Muscle layer of duodenum (tissue), 2 donors: ENCODE results near the gene PKDCC.

Experiments used
- H3K27ac ChIP-seq: one replicate; pipeline ENCODE4 v1.7.0; 2013; ENCODE audit warnings: mild to moderate bottlenecking, low read length
- H3K27me3 ChIP-seq: one replicate; pipeline ENCODE4 v1.7.0; 2013; ENCODE audit warnings: low read depth, mild to moderate bottlenecking, control low read depth, low read length
- H3K36me3 ChIP-seq, 2 donors: one replicate each; pipeline ENCODE4 v1.7.0; 2013; ENCODE audit warnings: low read length in 2 of 2, control low read depth in 1 of 2, mild to moderate bottlenecking in 1 of 2; ENCODE audit not compliant: insufficient read depth in 2 of 2, control insufficient read depth in 1 of 2
- H3K4me1 ChIP-seq, 2 donors: one replicate each; pipeline ENCODE4 v1.7.0; 2013; ENCODE audit warnings: low read length in 2 of 2, mild to moderate bottlenecking in 2 of 2, control low read depth in 1 of 2, moderate library complexity in 1 of 2; ENCODE audit not compliant: insufficient read depth in 2 of 2, control insufficient read depth in 1 of 2
- H3K4me3 ChIP-seq, 2 donors: one replicate each; pipeline ENCODE4 v1.7.0; 2013; ENCODE audit warnings: low read length in 2 of 2, low read depth in 1 of 2, mild to moderate bottlenecking in 1 of 2
- H3K9me3 ChIP-seq, 2 donors: one replicate each; pipeline ENCODE4 v1.7.0; 2013; ENCODE audit warnings: low read length in 2 of 2, control low read depth in 1 of 2, mild to moderate bottlenecking in 1 of 2; ENCODE audit not compliant: control insufficient read depth in 1 of 2
- donor health status: healthy.

Gene PKDCC

DNA sequence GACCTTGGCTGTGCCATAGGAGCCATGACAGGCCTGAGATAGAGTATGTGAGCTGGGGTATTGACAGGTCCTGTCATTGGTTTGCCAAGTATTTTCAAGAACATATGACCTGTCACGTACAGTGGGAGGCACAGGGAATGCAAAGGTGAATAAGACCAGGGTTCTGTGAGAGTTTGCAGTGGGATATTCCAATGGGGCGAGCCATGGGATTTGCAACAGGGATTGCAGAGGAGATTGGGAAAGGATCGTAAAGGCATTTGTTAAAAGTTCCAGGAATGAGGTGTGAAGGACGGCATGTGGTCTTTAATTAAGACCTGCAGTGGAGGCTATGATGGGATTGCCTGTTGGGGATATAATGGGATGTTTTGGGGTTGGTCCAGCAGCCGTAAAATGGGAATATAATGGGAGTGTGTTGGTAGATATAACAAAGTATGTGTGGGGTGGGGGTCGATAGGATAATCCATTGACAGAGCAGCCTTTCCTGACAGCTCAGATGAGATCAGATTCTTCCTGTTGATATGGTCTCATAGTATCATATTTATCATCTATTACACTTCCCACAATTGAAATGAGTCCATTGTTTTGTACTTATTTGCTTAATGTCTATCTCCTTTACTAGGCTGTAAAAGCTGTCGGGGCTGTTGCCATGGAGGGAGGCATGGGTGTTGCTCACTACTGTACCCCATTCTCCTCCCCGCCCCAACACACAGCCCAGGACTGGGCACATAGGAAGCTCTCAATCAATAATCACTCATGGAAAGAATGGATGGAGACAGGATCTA, 38.1 kb downstream of the PKDCC start:
- Histone ChIP-seq H3K27ac (no peak overlapping the region), H3K4me3 (no peak overlapping the region), H3K9me3 (no peaks in the 10 kb centered on the region), H3K4me1 (peaks cover 6 to 15% of the 10 kb centered on the region in 2 donors), H3K36me3 (no peaks in the 10 kb centered on the region), H3K27me3 (no peaks in the 10 kb centered on the region)

- Histone ChIP-seq H3K4me1 (peaks cover 6 to 15% of the 10 kb centered on the region in 2 donors), H3K9me3 (no peaks in the 10 kb centered on the region), H3K36me3 (no peaks in the 10 kb centered on the region), H3K4me3 (no peak overlapping the region), H3K27me3 (no peaks in the 10 kb centered on the region), H3K27ac (no peak overlapping the region)
Measured at GRCh38 chr2:42086500-42086953, 38.7 kb downstream of the PKDCC start.

DNA sequence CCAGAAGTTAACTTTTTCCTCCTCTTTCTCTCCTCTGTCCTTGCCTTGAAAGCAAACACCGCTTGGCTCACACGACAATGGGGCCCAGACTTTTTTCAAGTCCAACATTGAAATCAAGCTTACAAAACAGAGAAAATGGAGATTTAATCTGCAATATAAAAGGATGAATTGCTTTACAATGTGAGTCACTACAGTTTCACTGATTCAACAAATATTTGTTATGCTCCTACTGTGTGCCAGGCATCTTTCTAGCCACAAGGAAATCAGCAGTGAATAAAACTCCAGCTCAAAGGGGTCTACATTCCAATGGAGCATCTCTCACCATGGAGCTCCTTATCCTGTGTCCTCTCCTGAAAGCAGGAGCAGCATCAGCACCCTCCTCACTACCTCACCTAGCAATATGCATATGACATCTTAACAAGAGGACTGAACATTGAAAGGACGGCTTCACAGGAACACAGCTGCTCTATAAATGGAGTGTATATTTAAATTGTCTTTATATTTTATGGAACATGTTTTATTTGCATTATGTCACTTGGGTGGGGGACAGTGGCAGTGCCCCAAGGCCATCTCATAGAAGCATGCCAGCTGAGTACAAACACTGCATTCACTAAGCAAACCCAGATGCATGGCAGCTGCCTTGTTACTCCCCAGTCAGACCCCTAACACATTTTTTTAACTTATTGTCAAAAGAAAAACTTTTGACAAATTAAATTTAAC, 39.5 kb downstream of the PKDCC start:
- peaks cover 6 to 15% of the 10 kb centered on the region in 2 donors for H3K4me1 ChIP-seq
- no peak overlapping the region for H3K4me3 ChIP-seq
- no peaks in the 10 kb centered on the region for H3K9me3 ChIP-seq
- H3K27me3 ChIP-seq = no peaks in the 10 kb centered on the region
- H3K36me3 ChIP-seq = no peaks in the 10 kb centered on the region
- H3K27ac ChIP-seq = no peak overlapping the region

GRCh38 chr2:42087857-42088195, 40.0 kb downstream of the PKDCC start:
- Histone ChIP-seq H3K36me3 (no peaks in the 10 kb centered on the region), H3K27me3 (no peaks in the 10 kb centered on the region), H3K27ac (no peak overlapping the region), H3K4me3 (no peak overlapping the region), H3K9me3 (no peaks in the 10 kb centered on the region), H3K4me1 (peaks cover 6 to 15% of the 10 kb centered on the region in 2 donors)

DNA sequence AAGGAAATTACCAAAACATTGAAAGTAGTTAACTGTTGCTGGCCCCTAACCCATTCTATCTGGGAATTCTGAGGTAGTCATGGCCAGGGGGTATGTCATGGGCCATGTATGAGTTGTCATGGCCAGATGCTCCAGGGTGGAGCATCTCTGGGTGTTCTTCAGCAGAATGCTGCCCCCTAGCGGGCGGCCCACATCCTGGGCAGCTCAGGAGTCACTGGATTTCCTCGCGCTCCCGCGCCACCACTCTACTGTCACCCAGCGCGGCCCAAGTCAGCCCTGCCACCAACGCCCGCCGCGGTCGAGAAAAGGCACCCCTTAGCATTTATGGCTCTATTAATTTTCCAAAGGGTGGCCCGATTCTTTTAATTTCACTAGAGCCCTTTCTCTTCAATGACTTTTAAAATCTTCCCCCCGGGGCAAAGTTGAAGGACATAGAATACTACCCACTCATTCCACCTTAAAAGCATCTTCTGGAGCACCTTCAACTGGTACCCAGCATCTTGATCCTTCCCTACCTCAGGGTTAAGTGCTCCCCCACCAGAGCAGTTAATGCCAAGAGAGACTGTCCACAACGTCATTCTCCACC, 41.6 kb downstream of the PKDCC start:
- Histone ChIP-seq H3K9me3 (no peaks in the 10 kb centered on the region), H3K4me1 (peaks cover 0 to 7% of the 10 kb centered on the region in 2 donors), H3K27me3 (no peaks in the 10 kb centered on the region), H3K27ac (no peak overlapping the region), H3K4me3 (no peak overlapping the region), H3K36me3 (no peaks in the 10 kb centered on the region)

GRCh38 chr2:42090216-42090615, 42.4 kb downstream of the PKDCC start:
- no peaks in the 10 kb centered on the region for H3K9me3 ChIP-seq
- no peaks in the 10 kb centered on the region for H3K36me3 ChIP-seq
- H3K27me3 ChIP-seq = no peaks in the 10 kb centered on the region
- H3K4me3 ChIP-seq = no peak overlapping the region
- no peak overlapping the region for H3K27ac ChIP-seq
- H3K4me1 ChIP-seq = peaks cover 0 to 4% of the 10 kb centered on the region in 2 donors

DNA sequence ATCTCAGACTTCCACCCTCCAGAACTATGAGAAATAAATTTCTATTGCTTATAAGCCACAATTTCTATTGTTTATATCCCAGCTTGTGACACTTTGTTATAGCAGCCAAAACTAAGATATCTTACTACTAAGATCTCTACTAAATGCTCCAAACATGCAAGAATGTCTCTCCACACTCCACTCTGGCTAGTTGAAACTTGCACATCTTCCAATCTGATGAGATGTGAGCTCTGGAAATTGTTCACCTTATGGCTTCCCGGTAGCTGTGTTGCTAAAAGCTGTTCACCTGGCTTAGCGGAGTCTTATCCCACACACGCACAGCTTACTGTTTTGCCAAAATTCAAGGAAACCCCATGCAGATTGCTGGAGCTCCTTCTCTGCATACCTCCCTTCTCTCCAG, 43.9 kb downstream of the PKDCC start:
- H3K9me3 ChIP-seq = no peaks in the 10 kb centered on the region
- no peaks in the 10 kb centered on the region for H3K27me3 ChIP-seq
- H3K4me3 ChIP-seq = no peak overlapping the region
- H3K27ac ChIP-seq = no peak overlapping the region
- H3K36me3 ChIP-seq = no peaks in the 10 kb centered on the region
- H3K4me1 ChIP-seq = no peaks in the 10 kb centered on the region

GRCh38 chr2:42092084-42092996, 44.5 kb downstream of the PKDCC start:
- Histone ChIP-seq H3K27ac (no peak overlapping the region), H3K4me1 (peaks cover 0 to 3% of the 10 kb centered on the region in 2 donors), H3K27me3 (no peaks in the 10 kb centered on the region), H3K36me3 (no peaks in the 10 kb centered on the region), H3K4me3 (no peak overlapping the region), H3K9me3 (no peaks in the 10 kb centered on the region)

DNA sequence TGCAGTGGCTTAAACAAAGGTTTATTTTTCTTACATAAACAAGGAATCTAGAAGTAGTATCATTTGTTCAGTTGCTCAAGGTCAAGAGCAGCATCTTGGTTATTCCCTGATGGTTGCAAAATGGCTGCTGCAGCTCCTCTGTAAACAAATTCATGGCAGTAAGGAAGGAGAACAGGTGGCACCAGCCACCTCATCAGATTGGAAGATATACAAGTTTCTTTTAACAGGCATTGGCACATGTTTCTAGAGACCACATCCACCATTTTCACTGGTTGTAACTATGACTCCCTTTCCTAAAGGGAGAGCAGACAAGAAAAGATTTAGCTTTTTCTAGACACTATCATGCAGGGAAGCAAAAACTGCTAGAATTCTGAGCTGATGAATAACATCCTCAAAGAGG, 46.3 kb downstream of the PKDCC start:
- no peak overlapping the region for H3K4me3 ChIP-seq
- H3K9me3 ChIP-seq = no peaks in the 10 kb centered on the region
- no peaks in the 10 kb centered on the region for H3K36me3 ChIP-seq
- no peaks in the 10 kb centered on the region for H3K27me3 ChIP-seq
- H3K27ac ChIP-seq = no peak overlapping the region
- H3K4me1 ChIP-seq = peaks cover 0 to 4% of the 10 kb centered on the region in 2 donors

DNA sequence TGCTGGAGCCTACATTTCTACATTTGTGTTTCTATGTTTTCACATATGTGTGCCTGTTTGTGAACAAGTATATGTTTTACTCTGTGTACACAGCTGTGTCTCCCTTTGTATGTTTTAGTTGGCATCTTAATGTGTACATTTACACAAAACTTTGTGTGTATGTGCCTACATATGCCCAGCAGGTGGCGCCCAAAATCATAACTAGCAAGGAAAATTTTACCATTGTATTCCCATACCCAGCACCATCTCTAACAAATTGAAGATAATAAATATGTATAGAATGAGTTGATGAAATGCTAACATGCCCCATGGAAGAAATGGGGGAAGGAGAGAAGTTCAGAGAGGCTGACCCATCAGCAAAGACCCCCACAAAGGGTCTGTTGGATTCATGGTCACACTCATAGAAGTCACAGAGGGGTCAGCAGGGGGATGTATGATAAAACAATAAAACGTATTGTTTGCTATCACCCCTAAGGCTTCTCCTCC, 48.1 kb downstream of the PKDCC start:
- no peaks in the 10 kb centered on the region for H3K27me3 ChIP-seq
- H3K4me1 ChIP-seq = peaks cover 0 to 4% of the 10 kb centered on the region in 2 donors
- H3K9me3 ChIP-seq = no peaks in the 10 kb centered on the region
- no peak overlapping the region for H3K4me3 ChIP-seq
- H3K36me3 ChIP-seq = no peaks in the 10 kb centered on the region
- H3K27ac ChIP-seq = no peak overlapping the region
